Measurements from ENCODE around the gene ZNF276.
"Not testable (repeated sequence)": the region's sequence is repeated elsewhere in the genome, so short reads cannot be mapped to it uniquely, and the experiment has no call there.

ZNF276 gene

DNA sequence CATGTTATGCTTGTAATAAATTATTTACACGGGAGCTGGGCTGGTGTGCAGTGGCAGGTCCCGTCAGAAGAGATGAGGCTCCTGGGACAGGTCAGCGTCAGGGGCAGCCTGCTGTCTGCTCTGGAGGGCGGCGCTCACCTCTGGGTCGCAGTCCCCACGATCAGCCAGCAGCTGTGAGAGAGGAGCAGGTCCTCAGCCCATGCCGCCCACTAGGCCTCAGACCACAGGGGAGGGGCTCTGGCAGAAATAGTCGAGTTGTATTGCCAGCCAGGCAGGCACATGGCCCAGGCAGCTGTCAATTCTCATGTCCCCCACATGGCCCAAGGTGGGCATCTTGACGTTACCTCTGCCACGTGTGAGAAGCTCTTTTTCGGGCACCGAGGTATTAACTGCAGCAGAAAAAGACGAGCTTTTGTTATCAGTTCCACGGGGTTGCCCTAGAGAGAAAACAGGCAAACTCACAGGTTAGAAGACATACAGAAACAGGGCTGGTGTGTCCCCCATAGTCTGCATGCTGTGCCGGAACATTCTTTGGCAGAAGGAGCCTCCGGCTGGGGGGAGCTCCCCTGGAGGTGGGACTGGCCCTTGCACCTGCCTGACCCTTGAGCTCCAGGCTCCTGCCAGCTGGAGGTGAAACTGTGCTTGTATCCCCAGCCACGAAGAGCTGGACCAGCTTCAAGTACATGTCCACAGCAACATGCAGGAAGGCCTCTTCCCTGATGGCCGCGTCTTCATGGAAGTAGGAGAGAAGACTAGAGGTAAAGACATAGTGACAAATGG, 17.4 kb downstream of the ZNF276 start:
- no peak for DNase-seq

DNA sequence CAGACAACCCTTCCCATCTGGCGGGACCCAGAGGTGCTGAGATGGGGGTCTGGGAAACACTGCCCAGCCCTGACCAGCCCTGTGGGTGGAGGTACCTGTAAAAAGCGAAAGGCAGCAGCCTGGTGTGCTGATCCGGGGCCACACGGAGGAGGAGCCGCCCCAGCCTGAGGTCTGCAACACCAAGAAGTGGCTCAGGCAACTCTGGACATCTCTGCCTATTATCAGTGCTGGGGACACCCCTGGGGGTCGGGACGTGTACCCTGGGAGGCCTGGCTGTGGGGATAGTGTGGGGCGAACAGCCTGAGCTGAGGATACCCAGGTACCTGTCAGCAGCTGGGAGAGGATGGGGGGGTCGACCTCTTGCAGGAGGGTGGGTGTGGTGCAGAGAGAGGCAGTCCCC, 18.0 kb downstream of the ZNF276 start:
- no peak for DNase-seq

DNA sequence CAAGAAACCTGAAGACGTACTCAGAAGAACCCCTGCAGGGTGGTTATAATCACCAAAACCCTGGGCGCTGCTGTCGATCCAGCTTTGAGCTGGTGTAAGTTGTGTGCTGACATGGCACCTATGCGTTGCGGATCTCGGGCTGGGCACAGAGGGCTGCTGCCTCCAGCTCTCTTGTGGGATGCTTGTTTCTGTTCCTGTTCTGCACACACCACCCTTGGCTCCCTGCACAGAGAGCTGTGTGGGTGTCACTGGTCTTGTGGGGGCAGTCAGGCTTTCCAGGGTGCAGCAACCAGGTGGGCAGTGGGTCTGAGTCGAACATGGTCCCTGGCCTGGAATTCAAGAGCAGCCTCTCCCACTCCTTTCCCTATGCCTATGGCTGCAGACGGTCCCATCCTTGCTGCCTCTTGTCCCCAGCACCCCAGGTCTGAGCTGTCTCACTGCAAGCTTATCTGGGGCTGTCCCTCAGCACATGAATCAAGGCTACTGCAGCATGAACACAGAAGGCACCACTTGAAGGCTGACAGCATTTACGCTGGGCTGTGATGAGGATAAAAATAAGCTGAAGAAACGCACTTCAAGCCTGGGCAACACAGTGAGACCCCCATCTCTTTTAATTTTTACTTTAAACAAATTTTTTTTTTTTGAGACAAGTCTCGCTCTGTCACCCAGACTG, 20.1 kb downstream of the ZNF276 start:
- DNase-seq, result no peak

DNA sequence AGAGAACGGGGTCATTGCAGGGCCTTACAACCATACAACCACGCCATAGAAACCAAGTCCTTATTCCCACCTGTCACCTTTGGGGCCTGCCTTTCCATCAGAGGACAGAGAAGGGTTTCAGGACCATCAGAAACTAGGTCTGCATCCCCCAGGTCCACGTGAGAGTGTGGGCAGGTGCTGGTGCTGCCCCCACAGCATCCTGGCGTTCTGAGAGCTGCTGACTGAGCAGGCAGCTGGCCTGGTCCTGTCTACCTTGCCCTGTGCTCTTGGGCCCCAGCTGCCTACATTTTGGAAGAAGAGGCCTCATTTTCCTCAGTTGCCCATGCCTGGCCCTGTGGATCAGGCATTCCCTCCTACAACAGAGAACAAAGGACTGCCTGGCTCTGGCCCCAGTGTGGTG, 21.6 kb downstream of the ZNF276 start:
- no peak for DNase-seq

DNA sequence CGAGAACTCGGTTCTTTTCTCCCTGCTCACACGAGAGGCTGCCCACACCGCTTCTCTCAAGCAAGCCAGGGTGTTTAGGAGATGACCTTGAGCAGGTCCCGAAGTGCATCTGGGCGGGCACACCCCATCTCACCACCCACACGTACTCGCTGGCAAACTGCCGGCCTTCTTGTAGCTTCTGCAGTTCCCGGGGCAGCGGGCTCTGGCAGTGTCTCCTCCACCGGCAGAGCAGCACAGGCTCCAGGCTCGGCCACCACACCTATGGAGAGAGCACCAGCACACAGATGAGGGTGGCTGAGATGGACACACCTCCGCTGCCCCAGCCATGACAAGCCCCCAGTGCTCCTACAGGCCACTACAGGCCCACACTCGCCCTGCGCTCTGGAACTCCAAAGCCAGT, 23.5 kb downstream of the ZNF276 start:
- DNase-seq, result no peak

DNA sequence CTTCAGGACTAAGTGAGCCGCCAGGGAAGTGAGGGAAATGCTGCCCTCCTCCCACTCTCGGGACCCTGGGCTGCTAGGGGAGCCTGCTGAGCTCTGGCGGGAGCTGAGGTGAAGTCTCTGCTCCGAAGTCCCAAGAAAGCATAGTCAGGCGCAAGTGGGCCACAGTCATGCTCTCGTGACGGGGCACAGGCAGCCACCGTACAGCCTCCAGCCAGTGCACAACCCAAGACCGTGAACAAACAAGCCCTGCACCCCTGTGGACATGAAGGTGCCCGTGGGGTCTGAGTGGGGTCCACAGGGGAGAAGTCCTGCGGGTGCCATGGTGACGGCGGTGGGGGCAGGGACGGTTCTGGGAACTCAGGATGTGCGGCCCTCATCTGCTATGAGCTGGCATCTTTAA, 24.7 kb downstream of the ZNF276 start:
- no peak for DNase-seq

DNA sequence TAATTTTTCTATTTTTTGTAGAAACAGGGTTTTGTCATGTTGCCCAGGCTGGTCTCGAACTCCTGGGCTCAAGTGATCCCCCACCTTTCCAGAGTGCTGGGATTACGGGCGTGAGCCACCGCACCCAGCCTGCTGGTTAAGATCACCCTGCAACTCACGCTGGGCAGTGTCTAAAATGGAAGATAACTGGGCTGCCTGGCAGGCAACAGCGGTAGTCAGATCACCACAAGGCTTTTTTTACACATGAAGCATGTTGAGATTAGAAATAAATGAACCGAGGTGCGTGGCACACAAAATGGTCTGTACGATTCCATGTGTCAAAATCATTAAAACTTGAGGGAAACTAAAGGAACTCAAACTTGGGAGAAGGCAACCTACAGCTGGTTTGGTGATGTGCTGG, 26.7 kb downstream of the ZNF276 start:
- DNase-seq, result no peak

DNA sequence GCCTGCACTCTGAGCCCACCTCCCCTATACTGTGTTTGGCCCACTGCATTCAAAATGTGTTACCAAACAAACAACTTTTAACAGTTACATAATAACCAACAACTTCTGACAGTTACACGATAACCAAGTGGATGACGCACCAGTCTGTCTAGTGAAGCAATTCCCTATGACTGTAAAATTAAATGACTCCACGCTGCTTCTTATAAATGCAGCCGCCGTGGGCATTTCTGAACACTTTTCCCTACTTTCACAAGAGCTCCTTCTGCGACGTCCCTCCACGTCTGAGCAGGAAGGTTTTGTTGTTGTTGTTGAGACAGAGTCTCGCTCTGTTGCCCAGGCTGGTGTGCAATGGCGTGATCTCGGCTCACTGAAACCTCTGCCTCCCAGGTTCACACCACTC, 27.6 kb downstream of the ZNF276 start:
- no peak for DNase-seq

DNA sequence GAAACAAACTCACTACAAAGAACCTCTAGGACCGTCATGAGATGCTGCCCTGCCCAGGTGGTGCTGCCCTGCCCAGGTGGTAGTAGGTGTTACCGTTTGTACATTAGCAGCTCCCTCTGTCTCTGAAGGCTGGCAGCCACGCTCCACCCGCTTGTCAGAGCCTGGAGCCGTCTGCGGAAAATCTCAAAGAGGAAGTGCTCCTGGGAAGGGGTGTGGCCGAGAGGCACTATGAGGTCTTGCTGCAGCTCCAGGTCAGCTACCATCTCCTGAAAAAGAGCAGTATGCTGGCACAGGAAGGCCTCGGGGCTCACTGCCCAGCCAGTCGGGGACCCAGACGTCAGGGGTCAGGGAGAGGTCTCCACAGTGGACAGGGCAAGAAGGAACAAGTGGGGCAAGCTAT, 28.3 kb downstream of the ZNF276 start:
- no peak for DNase-seq

DNA sequence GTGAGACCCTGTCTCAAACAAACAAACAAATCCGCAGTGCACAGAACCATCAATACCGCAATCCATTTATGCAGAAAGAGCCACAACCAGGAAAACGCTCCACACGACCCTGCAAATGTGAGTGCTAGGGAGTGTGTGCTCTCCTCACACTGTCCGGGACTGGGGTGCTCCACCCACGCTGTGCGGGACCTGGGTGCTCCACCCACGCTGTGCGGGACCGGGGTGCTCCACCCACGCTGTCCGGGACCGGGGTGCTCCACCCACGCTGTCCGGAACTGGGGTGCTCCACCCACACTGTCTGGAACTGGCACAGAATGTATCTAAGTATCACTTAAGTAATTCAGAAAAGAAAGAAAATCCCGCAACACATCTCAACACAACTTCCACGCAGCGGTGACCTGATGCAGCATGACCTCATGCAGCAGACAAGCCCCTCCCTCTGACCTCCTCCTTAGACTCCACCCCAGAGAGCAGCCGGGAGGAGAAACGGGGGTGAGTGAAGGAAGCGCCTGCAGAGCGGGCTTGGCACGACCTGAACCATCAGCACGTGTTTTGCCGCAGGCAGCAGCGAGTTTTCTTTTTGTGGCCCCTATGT, 38.5 kb downstream of the ZNF276 start:
- DNase-seq, result no peak

DNA sequence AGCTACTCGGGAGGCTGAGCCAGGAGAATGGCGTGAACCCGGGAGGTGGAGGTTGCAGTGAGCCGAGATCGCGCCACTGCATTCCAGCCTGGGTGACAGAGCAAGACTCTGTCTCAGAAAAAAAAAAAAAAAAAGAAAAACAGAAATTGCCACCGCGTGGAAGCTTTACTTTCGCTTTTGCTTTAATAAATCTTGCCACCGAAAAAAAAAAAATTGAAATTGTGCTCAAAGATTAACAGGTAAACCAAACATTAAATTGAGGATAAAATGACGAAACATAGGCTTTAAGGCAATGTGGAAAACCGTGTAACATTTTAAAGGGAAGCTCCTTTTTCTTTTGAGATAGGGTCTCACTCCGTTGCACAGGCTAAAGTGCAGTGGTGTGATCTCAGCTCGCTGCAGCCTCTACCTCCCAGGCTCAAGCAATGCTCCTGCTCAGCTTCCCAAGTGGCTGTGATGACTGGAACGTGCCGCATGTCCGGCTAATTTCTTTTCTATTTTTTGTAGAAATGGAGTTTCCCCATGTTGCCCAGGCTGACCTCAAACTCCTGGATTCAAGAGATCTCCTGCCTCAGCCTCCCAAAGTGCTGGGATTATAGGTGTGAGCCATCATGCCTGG, 40.1 kb downstream of the ZNF276 start:
- no peak for DNase-seq

DNA sequence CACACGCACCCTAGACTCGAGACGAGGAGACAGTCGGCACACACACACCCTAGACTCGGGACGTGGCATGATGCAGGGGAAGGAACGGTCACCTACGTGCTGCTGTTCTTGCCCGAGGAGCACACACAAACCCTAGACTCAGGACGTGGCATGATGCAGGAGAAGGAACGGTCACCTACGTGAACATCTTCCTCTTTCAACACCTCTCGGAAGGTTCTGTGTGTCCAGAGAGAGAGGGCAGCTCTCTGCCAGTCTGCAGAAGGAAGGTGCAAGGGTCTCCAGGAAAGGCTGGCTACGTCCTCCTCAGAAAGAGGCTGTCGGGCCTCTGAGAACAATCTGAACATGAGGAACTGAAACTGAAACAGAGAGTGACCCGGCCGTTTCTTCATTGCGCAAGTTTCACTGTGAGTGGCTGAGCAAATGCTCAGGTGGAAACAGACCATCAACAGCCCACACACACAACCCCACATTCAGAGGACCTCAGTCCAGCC, 43.4 kb downstream of the ZNF276 start:
- no peak for DNase-seq

DNA sequence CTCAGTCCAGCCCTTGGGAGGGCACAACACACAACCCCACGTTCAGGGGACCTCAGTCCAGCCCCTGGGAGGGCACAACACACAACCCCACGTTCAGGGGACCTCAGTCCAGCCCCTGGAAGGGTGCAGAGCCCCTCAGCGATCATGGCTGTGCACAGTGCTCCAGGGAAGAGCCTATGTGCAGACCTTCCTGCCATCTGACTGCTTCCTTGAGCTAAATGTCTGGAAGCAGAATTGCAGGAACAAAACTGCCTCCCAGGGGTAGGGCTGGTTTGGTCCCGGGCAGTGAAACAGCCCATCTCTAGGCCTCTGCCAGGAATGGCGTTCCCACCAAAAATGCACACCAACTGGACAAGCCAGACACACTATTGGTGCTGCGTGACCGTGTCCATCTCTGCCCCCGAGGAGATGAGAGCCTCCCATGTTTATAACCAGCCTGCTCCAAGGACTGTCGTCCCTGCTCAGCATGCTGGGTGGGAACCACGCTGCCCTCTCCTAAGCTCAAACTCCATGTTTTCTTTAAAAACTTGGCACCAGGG, 44.0 kb downstream of the ZNF276 start:
- DNase-seq, result no peak

DNA sequence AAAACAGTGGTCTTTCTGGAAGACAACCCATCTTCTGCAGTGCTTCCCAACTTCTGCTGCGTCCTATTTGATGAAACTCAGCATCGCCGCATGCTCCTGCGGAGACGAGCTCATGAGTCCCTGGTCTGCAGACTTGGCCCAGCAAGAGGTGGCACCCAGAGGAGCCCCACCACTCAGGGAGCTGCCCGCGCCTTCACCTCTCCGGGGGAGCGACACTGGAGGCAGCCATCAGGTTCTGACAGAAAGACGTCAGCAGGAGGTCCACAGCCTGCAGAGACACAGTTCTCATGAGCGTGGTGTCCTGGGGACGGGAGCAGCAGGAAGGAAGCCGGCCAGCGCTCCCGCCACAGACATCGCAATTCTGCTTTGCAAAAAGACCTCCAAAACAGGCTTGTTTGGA, 49.0 kb downstream of the ZNF276 start:
- DNase-seq, result no peak

DNA sequence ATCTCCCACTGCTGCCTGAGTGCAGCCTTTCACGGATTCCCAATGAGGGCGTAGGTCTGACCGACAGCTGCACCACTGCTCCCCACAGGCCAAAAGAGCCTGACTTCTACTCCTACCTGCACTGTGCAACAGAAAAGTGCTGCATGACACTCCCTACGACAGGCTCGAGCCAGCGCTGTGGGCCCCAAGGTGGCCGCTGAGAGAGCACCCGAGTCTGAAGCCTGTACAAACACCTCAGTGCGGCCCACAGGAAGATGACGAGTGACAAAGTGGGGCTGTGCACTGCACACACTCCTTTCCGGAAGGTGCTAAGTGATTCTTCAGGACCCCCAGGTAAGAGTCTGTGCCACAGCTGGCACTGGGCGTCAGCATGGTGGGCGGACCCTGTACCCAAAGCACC, 53.9 kb downstream of the ZNF276 start:
- DNase-seq, result no peak

DNA sequence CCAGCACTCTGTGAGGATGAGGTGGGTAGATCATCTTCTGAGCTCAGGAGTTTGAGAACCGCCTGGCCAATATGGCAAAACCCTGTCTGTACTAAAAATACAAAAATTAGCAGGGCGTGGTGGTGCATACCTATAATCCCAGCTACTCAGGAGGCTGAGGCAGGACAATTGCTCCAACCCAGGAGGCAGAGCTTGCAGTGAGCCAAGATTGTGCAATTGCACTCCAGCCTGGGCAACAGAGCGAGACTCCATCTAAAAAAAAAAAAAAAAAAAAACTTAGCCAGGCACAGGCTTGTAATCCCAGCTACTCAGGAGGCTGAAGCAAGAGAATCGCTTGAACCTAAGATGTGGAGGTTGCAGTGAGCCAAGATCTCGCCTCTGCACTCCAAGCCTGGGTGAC, 56.9 kb downstream of the ZNF276 start:
- DNase-seq, result not testable (repeated sequence)

DNA sequence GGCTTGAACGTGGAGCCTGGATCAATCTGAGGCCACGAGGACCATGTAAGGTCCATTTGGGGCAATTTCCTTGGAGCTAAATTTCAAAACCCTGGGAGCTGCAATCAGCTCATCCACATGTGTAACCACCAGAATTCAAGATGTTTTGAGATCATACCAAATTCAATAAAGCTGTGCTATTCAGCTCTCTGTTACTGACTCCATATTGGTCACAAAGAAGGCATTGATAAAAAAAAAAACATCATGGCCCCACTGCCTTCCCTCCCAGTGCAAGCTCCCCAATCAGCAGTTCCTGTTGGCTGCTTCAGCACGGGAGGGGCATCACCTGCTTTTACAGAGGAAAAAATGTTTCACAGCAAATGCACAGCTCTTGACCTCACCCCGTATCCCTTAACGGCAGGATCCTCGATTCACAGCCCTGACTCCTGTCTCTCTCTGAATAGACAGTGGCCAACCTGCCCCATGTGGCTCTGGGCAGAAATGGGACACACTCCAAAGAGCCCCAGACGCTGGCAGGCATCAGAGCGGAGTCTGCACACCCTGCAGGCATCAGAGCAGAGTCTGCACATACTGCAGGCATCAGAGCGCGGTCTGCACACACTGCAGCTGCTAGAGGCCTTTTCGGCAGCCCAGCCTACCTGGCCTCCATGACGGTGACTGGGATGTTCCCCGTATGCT, 58.0 kb downstream of the ZNF276 start:
- DNase-seq, result no peak

DNA sequence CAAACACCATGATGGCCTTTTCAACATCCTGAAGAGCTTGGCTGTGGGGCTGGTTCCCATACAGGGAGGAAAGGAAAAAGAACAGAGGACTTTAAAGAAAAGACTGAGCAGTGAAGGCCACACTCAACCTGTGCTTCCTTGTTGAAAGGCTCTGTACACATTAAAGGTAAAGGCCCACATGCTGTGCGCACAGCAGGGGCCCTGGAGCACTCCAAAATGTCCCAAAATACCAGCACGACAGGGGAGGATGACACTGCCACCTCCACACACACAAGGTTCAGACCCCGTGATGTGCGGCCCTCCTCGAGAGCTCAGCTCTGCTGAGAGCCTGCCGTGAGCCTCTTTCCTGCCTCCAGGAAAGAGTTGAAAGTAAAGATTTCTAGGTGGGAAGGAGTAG, 58.6 kb downstream of the ZNF276 start:
- DNase-seq, result no peak

DNA sequence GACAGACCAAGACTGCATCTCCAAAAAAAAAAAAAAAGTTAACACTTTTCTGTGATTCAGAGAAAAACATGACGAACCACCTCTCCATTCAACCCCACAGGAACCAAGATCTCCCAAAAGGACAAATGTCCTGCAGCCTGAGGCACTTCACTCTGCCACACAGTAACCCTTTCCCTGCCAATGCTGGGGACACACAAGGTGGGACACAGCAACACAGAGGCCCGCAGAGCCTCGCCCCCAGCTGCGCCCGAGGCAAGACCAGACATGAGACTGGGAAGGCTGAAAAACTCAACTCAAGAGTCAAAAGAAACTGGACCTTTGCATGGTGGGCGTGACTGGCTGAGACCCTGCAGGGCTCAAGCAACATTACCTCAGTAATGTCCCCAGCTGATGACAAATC, 61.2 kb downstream of the ZNF276 start:
- no peak for DNase-seq

DNA sequence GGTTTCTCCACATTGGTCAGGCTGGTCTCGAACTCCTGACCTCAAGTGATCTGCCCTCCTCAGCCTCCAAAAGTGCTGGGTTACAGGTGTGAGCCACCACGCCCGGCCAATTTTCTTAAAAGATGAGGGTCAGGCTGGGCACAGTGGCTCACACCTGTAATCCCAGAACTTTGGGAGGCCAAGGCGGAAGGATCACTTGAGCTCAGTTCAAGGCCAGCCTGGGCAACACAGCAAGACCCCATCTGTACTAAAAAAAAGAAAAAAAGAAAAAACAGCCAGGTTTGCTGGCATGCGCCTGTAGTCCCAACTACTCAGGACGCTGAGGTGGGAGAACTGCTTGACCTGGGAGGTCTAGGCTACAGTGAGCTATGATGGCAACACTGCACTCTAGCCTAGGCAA, 62.6 kb downstream of the ZNF276 start:
- not testable (repeated sequence) for DNase-seq

DNA sequence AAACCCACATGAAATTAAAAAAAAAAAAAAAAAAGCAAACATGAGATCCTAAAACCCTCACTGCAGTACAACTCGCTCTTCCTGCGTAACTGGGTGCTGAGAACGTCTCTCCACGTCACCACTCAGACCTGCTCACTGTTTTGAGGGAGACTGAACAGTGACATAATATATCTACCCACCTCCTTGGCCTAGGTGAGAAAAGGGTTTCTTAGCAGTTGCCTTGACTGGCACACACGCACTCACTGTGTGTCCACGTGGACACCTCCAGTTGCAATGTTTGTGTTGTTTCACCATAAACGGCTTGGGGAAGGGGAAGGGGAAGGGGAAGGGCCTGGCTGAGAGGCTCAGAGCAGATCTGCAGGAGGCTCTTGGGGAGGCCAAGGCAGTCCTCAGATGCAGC, 63.1 kb downstream of the ZNF276 start:
- no peak for DNase-seq

DNA sequence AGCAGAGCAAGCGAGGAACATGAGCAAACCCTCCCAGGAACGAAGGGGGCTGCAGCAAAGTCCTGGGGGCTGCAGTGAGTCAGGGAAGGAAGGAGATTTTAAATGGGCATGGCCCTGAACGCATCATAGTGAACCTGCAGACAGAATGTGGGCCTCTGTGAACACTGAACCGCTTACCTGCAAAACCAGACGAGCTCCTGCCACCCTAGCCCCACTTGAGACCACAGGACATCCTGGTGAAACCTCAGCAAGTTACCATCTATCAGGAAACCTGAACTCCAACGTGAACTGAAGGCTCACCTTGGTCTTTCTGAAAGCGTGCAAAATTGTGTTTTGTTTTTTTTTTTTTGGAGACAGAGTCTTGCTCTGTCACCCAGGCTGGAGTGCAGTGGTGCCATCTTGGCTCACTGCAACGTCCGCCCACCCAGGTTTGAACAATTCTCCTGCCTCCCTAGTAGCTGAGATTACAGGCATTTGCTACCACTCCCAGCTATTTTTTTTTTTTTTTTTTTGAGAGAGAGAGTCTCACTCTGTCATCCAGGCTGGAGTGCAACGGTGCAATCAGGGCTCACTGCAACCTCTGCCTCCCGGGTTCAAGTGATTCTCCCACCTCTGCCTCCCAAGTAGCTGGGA, 64.3 kb downstream of the ZNF276 start:
- DNase-seq, result no peak

Data from right forelimb (tissue), 1 donor.